ENCODE measurements around the gene CHD3. TPM values are rescaled to one million over a fixed set of nuclear protein-coding genes. Genes with fewer than 3 reads are reported as not detected.
A peak's percentile ranks its signal among the peaks of the same experiment; 100 is the strongest.

CHD3 gene
- total RNA-seq = 10 to 100 TPM; 47.0 to 77.6 (median 57.3) TPM

DNA sequence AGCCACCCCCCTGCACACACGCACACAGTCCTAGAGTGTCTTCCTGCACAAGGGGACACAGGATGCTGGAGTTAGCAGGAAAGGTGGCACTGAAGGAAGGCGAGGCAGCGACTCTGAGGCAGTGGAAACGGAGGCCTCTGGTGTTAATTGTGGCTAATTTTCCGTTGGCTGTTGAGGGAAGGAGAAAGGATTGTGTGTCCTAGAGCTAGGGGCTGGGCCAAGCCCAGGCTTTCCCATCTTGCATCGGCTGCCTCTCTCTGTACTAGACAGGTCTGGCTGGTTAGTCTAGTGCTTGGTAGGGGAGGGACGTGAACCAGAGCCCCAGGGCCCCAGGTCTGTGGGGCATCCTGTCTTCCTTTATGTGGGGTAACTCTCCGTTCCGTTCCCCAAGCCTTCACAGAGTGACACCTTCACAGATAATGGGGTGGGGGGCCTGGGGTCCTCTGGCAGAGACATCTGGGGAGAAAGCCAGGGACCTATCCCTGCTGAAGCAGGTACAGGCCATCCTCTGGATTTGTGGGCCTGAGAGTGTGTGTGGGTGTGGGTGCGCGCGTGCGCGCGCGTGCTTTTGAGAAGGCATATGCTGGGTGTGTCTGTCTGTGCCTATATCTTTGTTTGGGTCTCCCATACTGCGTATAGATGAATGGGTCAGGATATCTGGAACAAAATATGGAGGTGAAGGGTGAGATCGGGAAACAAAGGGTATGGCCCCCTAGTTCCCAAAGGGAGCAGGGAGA lies at the start of gene CHD3:
Gene CHD3 (plus strand): TSS at position 606 of the 737 bp plus-strand sequence. CDS start 212 bp downstream, outside the sequence.
- no peak for TF ChIP-seq CTCF (IDR thresholded peaks at IDR 0.05)
- DNase-seq (ENCODE audit: low spot score) = no peak
- peak; percentile 6 for ATAC-seq (ENCODE audit: low FRiP score)

DNA sequence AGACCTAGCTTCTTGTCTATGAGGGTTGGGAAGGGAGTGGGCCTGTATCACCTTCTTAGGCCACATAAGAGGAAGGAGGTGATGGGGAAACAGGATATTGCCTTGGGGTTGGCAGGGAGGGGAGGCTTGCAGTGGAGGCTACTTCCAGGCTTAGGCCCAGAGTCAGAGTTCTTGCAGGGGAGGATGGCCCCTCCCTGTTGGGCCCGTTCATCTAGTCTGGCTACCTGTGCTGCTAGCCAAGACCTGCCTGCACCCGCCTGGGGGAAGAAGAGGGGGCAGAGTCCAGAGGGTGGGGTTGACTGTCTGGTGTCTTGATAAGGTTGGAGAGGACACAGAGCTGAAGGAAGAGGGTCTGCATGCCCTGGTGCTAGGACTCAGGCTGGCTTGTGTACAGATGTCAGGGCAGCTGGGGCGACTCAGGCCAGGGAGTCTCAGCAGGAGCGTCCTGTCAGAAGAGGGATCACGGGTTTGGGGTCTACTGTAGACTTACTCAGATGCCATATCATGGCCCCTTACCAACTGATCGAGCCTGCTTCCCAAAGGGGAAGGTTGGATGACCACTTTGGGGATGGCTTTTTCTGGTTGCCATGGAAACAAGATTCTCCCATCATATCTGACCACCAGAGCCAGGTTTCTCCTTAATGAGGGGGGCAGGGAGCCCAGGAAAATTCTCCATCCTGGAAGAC lies 49.3 kb upstream of the CHD3 start:
- ATAC-seq (ENCODE audit: low FRiP score) = no peak
- no peak for TF ChIP-seq CTCF (IDR thresholded peaks at IDR 0.05)
- no peak for DNase-seq (ENCODE audit: low spot score)

GRCh38 chr17:7839876-7840261 lies 48.7 kb upstream of the CHD3 start:
- DNase-seq (ENCODE audit: low spot score) (no peak), ATAC-seq (ENCODE audit: low FRiP score) (no peak)
- TF ChIP-seq CTCF (IDR thresholded peaks at IDR 0.05) = no peak

GRCh38 chr17:7840441-7840840 lies 48.1 kb upstream of the CHD3 start:
- TF ChIP-seq CTCF (IDR thresholded peaks at IDR 0.05) = no peak
- ATAC-seq (ENCODE audit: low FRiP score) (no peak), DNase-seq (ENCODE audit: low spot score) (no peak)

DNA sequence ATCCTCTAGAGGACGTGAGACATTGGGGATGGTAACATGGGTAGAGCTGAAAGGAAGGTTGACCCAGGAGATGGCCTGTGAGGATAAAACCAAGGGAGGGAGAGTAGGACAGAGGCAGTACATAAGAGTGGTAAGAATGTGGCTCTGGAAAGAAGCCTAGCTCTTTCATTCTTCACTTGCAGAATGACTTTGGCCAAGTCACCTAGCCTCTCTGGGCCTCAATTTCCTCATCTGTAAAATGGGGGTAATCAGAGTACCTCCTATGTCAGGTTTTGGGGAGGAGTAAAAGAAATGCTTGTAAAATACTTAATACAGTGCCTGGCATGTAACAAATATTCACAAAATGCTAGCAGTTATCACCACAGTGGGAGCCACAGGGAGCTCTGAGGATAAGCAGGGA lies 47.7 kb upstream of the CHD3 start:
- no peak for DNase-seq (ENCODE audit: low spot score)
- no peak for TF ChIP-seq CTCF (IDR thresholded peaks at IDR 0.05)
- no peak for ATAC-seq (ENCODE audit: low FRiP score)

- no peak for TF ChIP-seq CTCF (IDR thresholded peaks at IDR 0.05)
- peak; percentile 88 for DNase-seq (ENCODE audit: low spot score)
- peak; percentile 49 for ATAC-seq (ENCODE audit: low FRiP score)
These were observed 47.1 kb upstream of the CHD3 start for GRCh38 chr17:7841396-7841914.

All from omental fat pad (tissue), 4 donors.